Neutrophil (primary cell): ENCODE measurements around the gene S100A10.
A peak's percentile ranks its signal among the peaks of the same experiment; 100 is the strongest.

ENCODE experiments used
- H3K27ac ChIP-seq: fragments of 200-600 bp; sonication (generic); 2 replicates; pipeline ENCODE4 v1.5.1; 2016; ENCODE audit warnings: mild to moderate bottlenecking, moderate library complexity
- H3K27me3 ChIP-seq: fragments of 200-600 bp; sonication (generic); 2 replicates; pipeline ENCODE4 v1.6.0; 2016; ENCODE audit warnings: mild to moderate bottlenecking
- H3K36me3 ChIP-seq: fragments of 200-600 bp; sonication (generic); 2 replicates; pipeline ENCODE4 v1.5.1; 2017
- H3K4me1 ChIP-seq, 2 experiments: fragments of 200-600 bp in 1 of 2; sonication (generic) in 1 of 2; 1 replicate in 1 of 2; 2 replicates in 1 of 2; pipeline versions ENCODE4 v1.5.1 to v1.6.1; 2013 to 2016; ENCODE audit warnings: low read depth in 1 of 2, low read length in 1 of 2, mild to moderate bottlenecking in 1 of 2, moderate library complexity in 1 of 2; ENCODE audit not compliant: control insufficient read depth in 1 of 2, insufficient read depth in 1 of 2
- H3K4me3 ChIP-seq, 2 experiments: fragments of 200-600 bp in 1 of 2; sonication (generic) in 1 of 2; 1 replicate in 1 of 2; 2 replicates in 1 of 2; pipeline ENCODE4 v1.5.1; 2013 to 2016; ENCODE audit warnings: low read depth in 1 of 2, low read length in 1 of 2, mild to moderate bottlenecking in 1 of 2, moderate library complexity in 1 of 2
- H3K9me3 ChIP-seq: fragments of 200-600 bp; sonication (generic); 2 replicates; pipeline ENCODE4 v1.5.1; 2016
- CTCF ChIP-seq: fragments of 200-600 bp; sonication (generic); IDR thresholded peaks from 2 replicates; pipeline ENCODE4 v1.5.1; 2016; ENCODE audit warnings: antibody characterized with exemption

S100A10 gene

GRCh38 chr1:151993734-151994496, at the start of gene S100A10:
S100A10 (minus strand) TSS chr1:151993859; CDS start chr1:151986230, 7,629 bp downstream.
- Histone ChIP-seq H3K4me1 (peaks cover 17 to 26% of the 10 kb centered on the region in 2 experiments), H3K4me3 (peak within 1 kb of the TSS in 1 of 2 experiments; percentile 55)

GRCh38 chr1:152042030-152042429, 48.4 kb upstream of the S100A10 start:
- Histone ChIP-seq H3K36me3 (no peaks in the 10 kb centered on the region), H3K4me3 (no peak overlapping the region), H3K27me3 (no peaks in the 10 kb centered on the region), H3K27ac (no peak overlapping the region), H3K9me3 (no peaks in the 10 kb centered on the region), H3K4me1 (peaks cover 63 to 71% of the 10 kb centered on the region in 2 experiments)
- no peak for TF ChIP-seq CTCF

More at GRCh38 chr1:151993734-151994496, at the start of gene S100A10:
- no peak within 1 kb of the TSS for H3K27ac ChIP-seq
- H3K27me3 ChIP-seq = peaks cover 100% of the 10 kb centered on the region
- H3K36me3 ChIP-seq = no peaks in the 10 kb centered on the region
- H3K9me3 ChIP-seq = no peaks in the 10 kb centered on the region
- TF ChIP-seq CTCF = no peak

- no peaks in the 10 kb centered on the region for H3K9me3 ChIP-seq
- peaks cover 5% of the 10 kb centered on the region for H3K36me3 ChIP-seq
- H3K27ac ChIP-seq = peak overlapping the region; percentile 98
- H3K27me3 ChIP-seq = no peaks in the 10 kb centered on the region
- TF ChIP-seq CTCF = no peak
- H3K4me3 ChIP-seq = no peak overlapping the region
- H3K4me1 ChIP-seq = peaks cover 55 to 60% of the 10 kb centered on the region in 2 experiments
These were observed 46.2 kb upstream of the S100A10 start for GRCh38 chr1:152039886-152040285.

GRCh38 chr1:152039461-152039860, 45.8 kb upstream of the S100A10 start:
- peak overlapping the region; percentile 98 for H3K27ac ChIP-seq
- peaks cover 55 to 64% of the 10 kb centered on the region in 2 experiments for H3K4me1 ChIP-seq
- no peak for TF ChIP-seq CTCF

GRCh38 chr1:152038871-152039270, 45.2 kb upstream of the S100A10 start:
- peaks cover 60 to 70% of the 10 kb centered on the region in 2 experiments for H3K4me1 ChIP-seq
- H3K9me3 ChIP-seq = no peaks in the 10 kb centered on the region
- H3K36me3 ChIP-seq = peaks cover 15% of the 10 kb centered on the region
- H3K27ac ChIP-seq = peak overlapping the region; percentile 98
- TF ChIP-seq CTCF = no peak
- peak overlapping the region; percentile 89 to 96 for H3K4me3 ChIP-seq
- no peaks in the 10 kb centered on the region for H3K27me3 ChIP-seq

More at GRCh38 chr1:152039461-152039860, 45.8 kb upstream of the S100A10 start:
- H3K27me3 ChIP-seq = no peaks in the 10 kb centered on the region
- peaks cover 10% of the 10 kb centered on the region for H3K36me3 ChIP-seq
- H3K9me3 ChIP-seq = no peaks in the 10 kb centered on the region
- H3K4me3 ChIP-seq = no peak overlapping the region
